ENCODE measurements around the gene MCOLN1. TPM values are rescaled to one million over a fixed set of nuclear protein-coding genes. Genes with fewer than 3 reads are reported as not detected.

Gene MCOLN1
- total and polyA plus RNA-seq, 2 experiments from 2014 or later = 7.2 to 16.1 TPM

DNA sequence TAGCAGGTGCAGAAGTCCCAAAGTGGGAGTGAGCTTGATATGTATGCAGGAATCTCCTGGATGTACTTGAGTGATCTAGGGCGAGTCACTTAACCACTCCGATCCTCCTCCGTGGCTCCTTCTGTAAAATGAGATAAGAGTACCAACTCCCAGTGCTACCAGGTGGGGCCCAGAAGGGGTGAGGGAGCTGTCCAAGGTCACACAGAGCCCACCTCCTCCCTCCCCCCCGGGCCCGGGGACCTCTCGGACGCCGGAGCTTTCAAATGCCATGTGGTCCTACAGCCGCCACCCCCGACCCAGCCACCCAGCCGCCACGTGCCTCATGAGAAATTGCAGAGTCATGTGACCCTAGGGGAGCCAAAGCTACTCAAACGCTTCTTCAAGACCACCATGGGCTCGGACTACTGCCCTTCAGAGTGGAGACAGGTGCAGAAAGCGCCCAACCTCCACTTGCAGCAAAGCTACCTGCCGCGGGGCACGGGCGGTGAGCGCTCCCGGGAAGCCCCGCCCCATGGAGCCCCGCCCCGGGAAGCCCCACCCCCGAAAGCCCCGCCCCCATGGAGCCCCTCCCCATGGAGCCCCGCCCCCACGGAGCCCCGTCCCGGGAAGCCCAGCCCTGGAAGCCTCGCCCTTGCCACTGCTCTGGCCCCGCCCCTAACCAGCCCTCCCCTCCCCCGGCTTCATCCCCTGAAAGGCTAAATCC lies 16.6 kb upstream of the MCOLN1 start:
- peaks cover 10% of the 10 kb centered on the region; the same call in 1 of the 2 replicates for H3F3A ChIP-seq (replicated peaks; ENCODE audit: low read depth)
- peak overlapping the region; percentile 73 for H3K4me3 Mint-ChIP-seq
- H3K4me1 Mint-ChIP-seq = peaks cover 16% of the 10 kb centered on the region
- H3K27me3 ChIP-seq (ENCODE audit: insufficient read depth) = peaks cover 21% of the 10 kb centered on the region
- H3K4me3 ChIP-seq = peak overlapping the region; percentile 63
- H3K9me2 ChIP-seq (ENCODE audit: insufficient read depth) = peaks cover 3% of the 10 kb centered on the region; the same call in 1 of the 2 replicates
- H3K79me2 ChIP-seq (replicated peaks; ENCODE audit: insufficient read depth) = no peaks in the 10 kb centered on the region
- no peaks in the 10 kb centered on the region for H3K9me3 Mint-ChIP-seq
- H3K36me3 ChIP-seq (ENCODE audit: insufficient read depth) = no peaks in the 10 kb centered on the region
- H3K4me2 ChIP-seq = peak overlapping the region; percentile 94
- no peak overlapping the region for H3K27ac ChIP-seq (ENCODE audit: low read depth)
- no peaks in the 10 kb centered on the region for H3K36me3 Mint-ChIP-seq (ENCODE audit: low read depth)
- peaks cover 28% of the 10 kb centered on the region for H3K27me3 Mint-ChIP-seq (ENCODE audit: insufficient read depth, low read depth, poor library complexity)
- peak; percentile 32 for ATAC-seq
- H4K20me1 ChIP-seq (replicated peaks; ENCODE audit: insufficient read depth) = no peaks in the 10 kb centered on the region
- H3K4me1 ChIP-seq (ENCODE audit: insufficient read depth) = peaks cover 19% of the 10 kb centered on the region
- H3K27ac Mint-ChIP-seq = no peak overlapping the region
- peak overlapping the region; percentile 74 for H2AFZ ChIP-seq
- DNase-seq (ENCODE audit: low spot score) = peak; percentile 80
- TF ChIP-seq REST (IDR thresholded peaks at IDR 0.05; ENCODE audit: unreplicated experiment) (peak; percentile 81), EZH2 (IDR thresholded peaks at IDR 0.05; ENCODE audit: low read depth, unreplicated experiment) (no peak), POLR2AphosphoS5 (IDR thresholded peaks at IDR 0.05; ENCODE audit: low read depth) (peak; percentile 38; the same call in 1 of the 2 replicates), ZNF114 (CRISPR knock-in tag; IDR thresholded peaks at IDR 0.05) (no peak)

- H3K27me3 Mint-ChIP-seq (ENCODE audit: insufficient read depth, low read depth, poor library complexity) = peaks cover 22% of the 10 kb centered on the region
- H3K36me3 Mint-ChIP-seq (ENCODE audit: low read depth) = no peaks in the 10 kb centered on the region
- Histone ChIP-seq H3K4me1 (ENCODE audit: insufficient read depth) (peaks cover 15% of the 10 kb centered on the region), H2AFZ (peak overlapping the region; percentile 83; the same call in 1 of the 2 replicates), H3K4me3 (0 out of 2 replicates have a peak overlapping the region, but pooled peaks have one; percentile 35), H3K4me2 (peak overlapping the region; percentile 74), H3K36me3 (ENCODE audit: insufficient read depth) (no peaks in the 10 kb centered on the region), H3K79me2 (replicated peaks; ENCODE audit: insufficient read depth) (no peaks in the 10 kb centered on the region), H3F3A (replicated peaks; ENCODE audit: low read depth) (peaks cover 10% of the 10 kb centered on the region; the same call in 1 of the 2 replicates), H3K27me3 (ENCODE audit: insufficient read depth) (peaks cover 15% of the 10 kb centered on the region), H4K20me1 (replicated peaks; ENCODE audit: insufficient read depth) (no peaks in the 10 kb centered on the region), H3K27ac (ENCODE audit: low read depth) (no peak overlapping the region), H3K9me2 (ENCODE audit: insufficient read depth) (peaks cover 3% of the 10 kb centered on the region; the same call in 1 of the 2 replicates)
- DNase-seq (ENCODE audit: low spot score) (peak; percentile 100), ATAC-seq (peak; percentile 82)
- H3K27ac Mint-ChIP-seq = peak overlapping the region; percentile 84; the same call in 1 of the 2 replicates
- no peaks in the 10 kb centered on the region for H3K9me3 Mint-ChIP-seq
- H3K4me1 Mint-ChIP-seq = peaks cover 16% of the 10 kb centered on the region
- peak overlapping the region; percentile 73 for H3K4me3 Mint-ChIP-seq
- TF ChIP-seq REST (IDR thresholded peaks at IDR 0.05; ENCODE audit: unreplicated experiment) = no peak
- TF ChIP-seq ZNF114 (CRISPR knock-in tag; IDR thresholded peaks at IDR 0.05) = no peak
- TF ChIP-seq ZNF331 (CRISPR knock-in tag; IDR thresholded peaks at IDR 0.05; ENCODE audit: low read depth) = no peak
- no peak for TF ChIP-seq CTCF (conservative IDR thresholded peaks at IDR 0.05; ENCODE audit: low read depth in 2 of 2)
Measured at GRCh38 chr19:7506385-7507328, 15.8 kb upstream of the MCOLN1 start.

Measured in GM23338 (cell line).